ENCODE measurements around the gene TSKU.
A peak's percentile ranks its signal among the peaks of the same experiment; 100 is the strongest.

GRCh38 chr11:76807206-76807875 is 24.2 kb downstream of the TSKU start:
- TF ChIP-seq CTCF (conservative IDR thresholded peaks at IDR 0.05 in 1 of 2, IDR thresholded peaks at IDR 0.05 in 1 of 2; ENCODE audit: low read depth in 1 of 2, low read length in 2 of 2) (peak; percentile 57 to 76), EZH2 (IDR thresholded peaks at IDR 0.05; ENCODE audit: low read length, missing control alignments) (no peak)
